ENCODE results near the gene CACNB2. TPM values are rescaled to one million over a fixed set of nuclear protein-coding genes. Genes with fewer than 3 reads are reported as not detected.
"Not testable (repeated sequence)": the region's sequence is repeated elsewhere in the genome, so short reads cannot be mapped to it uniquely, and the experiment has no call there.

The CACNB2 gene
- total RNA-seq, 1 donor from 2014 or later: not detected

GRCh38 chr10:18144928-18145327 lies 4.7 kb downstream of the CACNB2 start:
- DNase-seq (ENCODE audit: low read depth): peak; percentile 18

GRCh38 chr10:18145652-18146051 lies 5.4 kb downstream of the CACNB2 start:
- DNase-seq (ENCODE audit: low read depth): no peak

GRCh38 chr10:18149196-18149800 lies 9.1 kb downstream of the CACNB2 start:
- no peak for DNase-seq (ENCODE audit: low read depth)

DNA sequence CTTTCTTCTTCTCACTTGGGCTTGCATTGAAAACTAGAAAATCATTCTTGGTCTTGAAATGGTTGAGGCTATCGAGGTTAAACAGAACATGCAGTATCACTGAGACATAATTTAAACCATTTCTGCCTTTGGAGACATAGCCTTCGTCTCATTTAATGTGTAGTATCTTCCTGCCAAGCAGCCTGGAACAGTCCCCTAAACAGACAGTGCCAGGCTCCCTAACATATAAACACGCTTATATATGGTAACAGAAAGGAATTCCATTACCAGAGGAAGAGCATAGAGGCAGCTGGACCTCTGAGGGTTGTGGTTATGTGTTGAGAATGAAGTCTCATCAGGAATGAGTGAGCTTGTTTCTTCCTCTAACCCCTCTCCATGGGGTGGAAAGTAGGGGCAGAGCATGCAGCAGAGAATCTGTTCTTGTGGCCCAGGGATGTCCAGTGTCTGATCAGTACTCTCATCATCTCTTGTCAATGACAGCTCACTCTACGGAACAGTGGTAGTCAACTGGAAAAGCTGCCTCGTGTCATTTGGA lies 11.2 kb downstream of the CACNB2 start:
- DNase-seq (ENCODE audit: low read depth): no peak

DNA sequence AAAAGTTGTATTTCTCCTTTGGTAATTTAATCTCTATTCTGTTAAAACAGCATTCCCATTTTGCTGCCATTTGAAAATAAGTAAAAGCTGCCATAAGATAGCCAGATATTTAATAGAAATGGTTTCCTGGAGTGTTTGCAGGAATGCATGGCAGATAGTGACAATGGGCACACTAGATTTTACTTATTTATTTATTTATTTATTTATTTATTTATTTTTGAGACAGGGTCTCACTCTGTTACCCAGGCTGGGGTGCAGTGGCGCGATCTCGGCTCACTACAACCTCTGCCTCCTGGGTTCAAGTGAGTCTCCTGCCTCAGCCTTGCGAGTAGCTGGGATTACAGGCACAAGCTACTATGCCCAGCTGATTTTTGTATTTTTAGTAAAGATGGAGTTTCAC lies 13.2 kb downstream of the CACNB2 start:
- DNase-seq (ENCODE audit: low read depth): not testable (repeated sequence)

DNA sequence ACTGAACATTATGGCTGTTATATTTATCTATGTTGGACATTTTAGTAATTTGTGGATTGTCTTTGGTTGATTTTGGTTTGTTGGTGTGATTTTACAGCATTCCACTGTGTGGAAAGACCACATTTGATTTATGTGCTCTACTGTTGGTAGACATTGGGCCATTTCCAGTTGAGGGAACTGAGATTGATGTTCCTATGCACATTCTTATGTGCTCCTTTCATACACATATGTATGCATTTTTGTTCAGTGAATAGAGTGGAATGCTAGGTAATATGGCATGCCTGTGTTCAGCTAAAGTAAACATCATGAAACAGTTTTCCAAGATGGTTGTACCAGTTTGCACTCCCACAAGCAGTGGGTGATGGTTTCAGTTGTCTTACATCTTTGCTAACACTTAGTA lies 15.1 kb downstream of the CACNB2 start:
- no peak for DNase-seq (ENCODE audit: low read depth)

- not testable (repeated sequence) for DNase-seq (ENCODE audit: low read depth)
Observed at GRCh38 chr10:18156797-18157196, 16.6 kb downstream of the CACNB2 start.

DNA sequence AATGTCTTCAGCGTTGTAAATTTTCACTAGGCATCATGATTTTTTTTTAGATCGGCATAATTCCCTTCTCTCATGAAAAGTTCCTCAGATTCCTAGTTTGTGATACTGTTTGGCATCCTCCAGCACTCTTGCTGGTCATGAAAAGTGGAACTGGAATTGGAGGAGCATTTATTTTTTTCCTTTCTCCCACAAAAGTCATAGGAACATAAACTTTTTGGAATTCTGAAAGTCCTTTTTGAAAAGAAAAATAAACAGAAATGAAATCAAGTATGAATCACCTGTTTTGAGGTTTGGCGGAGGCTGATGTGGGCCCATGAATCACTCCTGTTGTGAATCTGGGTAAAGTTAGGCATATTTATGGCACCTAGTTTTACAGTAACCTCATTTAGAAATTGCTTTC lies 17.7 kb downstream of the CACNB2 start:
- DNase-seq (ENCODE audit: low read depth): peak; percentile 29

GRCh38 chr10:18158773-18159265 lies 18.6 kb downstream of the CACNB2 start:
- peak; percentile 24 for DNase-seq (ENCODE audit: low read depth)

GRCh38 chr10:18159557-18159956 lies 19.3 kb downstream of the CACNB2 start:
- no peak for DNase-seq (ENCODE audit: low read depth)

- DNase-seq (ENCODE audit: low read depth): no peak
Observed at GRCh38 chr10:18162021-18162627, 21.9 kb downstream of the CACNB2 start.

DNA sequence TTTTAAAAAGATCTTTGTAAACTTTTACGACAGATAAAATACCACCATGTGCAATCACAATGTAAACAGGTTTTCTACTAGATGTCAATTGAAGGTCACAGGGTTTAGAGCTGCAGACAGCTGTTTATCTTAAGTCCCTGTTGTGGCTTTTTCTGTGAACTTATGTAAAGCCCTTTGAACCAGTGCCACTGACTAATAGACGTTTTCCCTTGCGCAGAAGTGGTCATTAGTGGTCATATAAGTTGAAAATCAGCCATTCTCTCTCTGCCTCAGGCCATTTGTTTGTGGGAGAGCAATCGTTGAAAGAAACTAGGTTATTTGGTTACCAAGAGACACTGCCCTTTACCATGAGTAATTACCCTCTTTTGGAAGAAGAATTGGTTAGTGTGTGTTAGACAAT lies 23.9 kb downstream of the CACNB2 start:
- peak; percentile 7 for DNase-seq (ENCODE audit: low read depth)

GRCh38 chr10:18164748-18165361 lies 24.6 kb downstream of the CACNB2 start:
- DNase-seq (ENCODE audit: low read depth): peak; percentile 3

GRCh38 chr10:18178854-18179483 lies 38.7 kb downstream of the CACNB2 start:
- DNase-seq (ENCODE audit: low read depth): no peak

- DNase-seq (ENCODE audit: low read depth): peak; percentile 17
Observed at GRCh38 chr10:18179891-18180290, 39.7 kb downstream of the CACNB2 start.

DNA sequence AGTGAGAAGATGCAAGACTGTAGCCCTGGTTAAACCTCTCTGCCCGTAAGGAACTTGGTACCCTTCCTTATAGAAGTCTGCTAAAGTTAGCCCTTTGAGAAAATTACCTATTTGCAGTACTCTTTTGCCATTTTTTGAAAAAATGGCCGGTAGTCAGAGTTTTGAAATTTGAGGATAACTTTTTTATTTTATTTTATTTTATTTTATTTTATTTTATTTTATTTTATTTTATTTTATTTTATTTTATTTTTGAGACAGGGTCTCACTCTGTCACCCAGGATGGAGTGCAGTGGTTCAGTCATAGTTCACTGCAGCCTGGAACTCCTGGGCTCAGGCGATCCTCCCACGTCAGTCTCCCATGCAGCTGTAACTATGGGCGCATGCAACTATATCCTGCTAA lies 41.2 kb downstream of the CACNB2 start:
- DNase-seq (ENCODE audit: low read depth): not testable (repeated sequence)

GRCh38 chr10:18185621-18186020 lies 45.4 kb downstream of the CACNB2 start:
- no peak for DNase-seq (ENCODE audit: low read depth)

GRCh38 chr10:18190840-18191239 lies 50.6 kb downstream of the CACNB2 start:
- no peak for DNase-seq (ENCODE audit: low read depth)

GRCh38 chr10:18194634-18195033 lies 54.4 kb downstream of the CACNB2 start:
- no peak for DNase-seq (ENCODE audit: low read depth)

- DNase-seq (ENCODE audit: low read depth): no peak
Observed at GRCh38 chr10:18195060-18195799, 55.0 kb downstream of the CACNB2 start.

All from myocyte (in vitro differentiated cells).